ENCODE measurements around the gene AGO3. TPM values are rescaled to one million over a fixed set of nuclear protein-coding genes. Genes with fewer than 3 reads are reported as not detected.

The AGO3 gene
- total and polyA plus RNA-seq, 7 donors: 0.60 to 27.4 (median 18.5) TPM

GRCh38 chr1:36091141-36091540 is 160.2 kb downstream of the AGO3 start:
- Histone ChIP-seq H3K36me3 (peaks cover 13 to 51% (median 31%) of the 10 kb centered on the region in 4 donors), H3K9me3 (no peaks in the 10 kb centered on the region), H3K27me3 (no peaks in the 10 kb centered on the region), H3K4me3 (no peak overlapping the region), H3K4me1 (peaks cover 0 to 32% (median 22%) of the 10 kb centered on the region in 4 donors), H3K27ac (no peak overlapping the region)
- intact Hi-C loops (cut with DNase I): no loop called here
- DNase-seq: peak; percentile 35
- TF ChIP-seq POLR2A (IDR thresholded peaks at IDR 0.05) (no peak), EP300 (IDR thresholded peaks at IDR 0.05) (no peak), CTCF (IDR thresholded peaks at IDR 0.05) (no peak), POLR2AphosphoS5 (IDR thresholded peaks at IDR 0.05) (no peak)
- WGBS, 2 donors: 93 to 97% methylated on average over 4 of the region's 4 CpGs

- H3K36me3 ChIP-seq: peaks cover 13 to 56% (median 31%) of the 10 kb centered on the region in 4 donors
- no peaks in the 10 kb centered on the region for H3K9me3 ChIP-seq
- no peak overlapping the region for H3K27ac ChIP-seq
- peak; percentile 50 for DNase-seq
- intact Hi-C loops (cut with DNase I): no loop called here
- peaks cover 0 to 32% (median 22%) of the 10 kb centered on the region in 4 donors for H3K4me1 ChIP-seq
- no peaks in the 10 kb centered on the region for H3K27me3 ChIP-seq
- 93 to 94% methylated on average over 13 of the region's 13 CpGs for WGBS, 2 donors
- TF ChIP-seq POLR2AphosphoS5 (IDR thresholded peaks at IDR 0.05) (no peak), POLR2A (IDR thresholded peaks at IDR 0.05) (no peak), CTCF (IDR thresholded peaks at IDR 0.05) (no peak), EP300 (IDR thresholded peaks at IDR 0.05) (no peak)
- H3K4me3 ChIP-seq: no peak overlapping the region
These were observed 160.8 kb downstream of the AGO3 start for GRCh38 chr1:36091698-36092097.

DNA sequence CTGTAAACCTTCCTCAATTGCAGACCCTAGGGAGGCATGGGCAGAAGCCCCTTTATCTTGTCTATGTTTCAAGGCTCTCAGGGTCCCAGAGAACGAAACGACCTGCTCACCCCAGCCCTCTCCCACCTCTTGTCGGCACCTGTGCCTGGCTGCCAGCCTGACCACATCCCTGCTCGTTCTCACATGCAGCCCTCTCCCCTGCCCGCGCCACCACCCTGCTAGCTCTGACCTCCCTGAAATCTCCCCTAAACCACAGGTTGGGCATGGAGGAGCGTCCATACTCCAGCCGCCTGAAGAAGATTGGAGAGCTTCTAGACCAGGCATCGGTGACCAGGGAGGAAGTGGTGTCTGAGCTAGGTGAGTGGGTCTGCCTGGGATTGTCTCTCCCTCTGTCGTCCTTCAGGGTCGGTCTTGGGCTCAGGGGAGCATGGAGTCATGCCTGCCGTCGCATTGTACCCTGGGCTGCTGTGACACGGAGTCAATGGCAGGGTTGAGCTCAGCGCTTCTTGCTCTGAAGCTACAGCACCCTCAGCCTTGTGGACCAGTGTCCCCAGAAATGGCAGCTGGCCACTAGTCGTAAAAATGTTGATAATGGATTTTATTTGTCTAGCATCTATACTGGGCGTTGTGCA is 161.4 kb downstream of the AGO3 start:
- Histone ChIP-seq H3K9me3 (no peaks in the 10 kb centered on the region), H3K27me3 (no peaks in the 10 kb centered on the region), H3K4me1 (peaks cover 0 to 32% (median 22%) of the 10 kb centered on the region in 4 donors), H3K36me3 (peaks cover 13 to 56% (median 31%) of the 10 kb centered on the region in 4 donors), H3K4me3 (no peak overlapping the region), H3K27ac (no peak overlapping the region)
- DNase-seq: peak; percentile 52
- WGBS, 2 donors: 89 to 93% methylated on average over 17 of the region's 17 CpGs
- intact Hi-C loops (cut with DNase I): no loop called here
- no peak for TF ChIP-seq EP300 (IDR thresholded peaks at IDR 0.05)
- TF ChIP-seq POLR2A (IDR thresholded peaks at IDR 0.05): no peak
- TF ChIP-seq POLR2AphosphoS5 (IDR thresholded peaks at IDR 0.05): no peak
- no peak for TF ChIP-seq CTCF (IDR thresholded peaks at IDR 0.05)

GRCh38 chr1:36092798-36093185 is 161.9 kb downstream of the AGO3 start:
- H3K4me1 ChIP-seq: peaks cover 0 to 32% (median 22%) of the 10 kb centered on the region in 4 donors
- H3K27me3 ChIP-seq: no peaks in the 10 kb centered on the region
- peaks cover 13 to 56% (median 31%) of the 10 kb centered on the region in 4 donors for H3K36me3 ChIP-seq
- intact Hi-C loops (cut with DNase I): no loop called here
- DNase-seq: peak; percentile 46
- no peak for TF ChIP-seq EP300 (IDR thresholded peaks at IDR 0.05)
- TF ChIP-seq POLR2A (IDR thresholded peaks at IDR 0.05): no peak
- no peak for TF ChIP-seq POLR2AphosphoS5 (IDR thresholded peaks at IDR 0.05)
- no peak for TF ChIP-seq CTCF (IDR thresholded peaks at IDR 0.05)
- H3K27ac ChIP-seq: no peak overlapping the region
- 82 to 91% methylated on average over 9 of the region's 9 CpGs for WGBS, 2 donors
- H3K9me3 ChIP-seq: no peaks in the 10 kb centered on the region
- H3K4me3 ChIP-seq: no peak overlapping the region
